Parathyroid adenoma (tissue), 2 donors: ENCODE measurements around the gene ZIC5.

Source experiments
- H2AFZ ChIP-seq: fragments of 300-600 bp; sonication (generic); one replicate; pipeline ENCODE4 v1.7.0; 2017; ENCODE audit warnings: antibody characterized with exemption, mild to moderate bottlenecking
- H3K27ac ChIP-seq: fragments of 300-600 bp; sonication (generic); one replicate; pipeline ENCODE4 v1.7.0; 2017
- H3K27me3 ChIP-seq: fragments of 300-600 bp; sonication (generic); one replicate; pipeline ENCODE4 v1.7.0; 2017; ENCODE audit warnings: low read length; ENCODE audit not compliant: control insufficient read depth, insufficient read depth
- H3K36me3 ChIP-seq: fragments of 300-600 bp; sonication (generic); one replicate; pipeline ENCODE4 v1.7.0; 2017; ENCODE audit warnings: low read length; ENCODE audit not compliant: control insufficient read depth, insufficient read depth
- H3K4me1 ChIP-seq: fragments of 300-600 bp; sonication (generic); one replicate; pipeline ENCODE4 v1.7.0; 2017; ENCODE audit warnings: control low read depth
- H3K4me2 ChIP-seq: fragments of 300-600 bp; sonication (generic); one replicate; pipeline ENCODE4 v1.7.0; 2017; ENCODE audit warnings: low read length
- H3K4me3 ChIP-seq: fragments of 300-600 bp; sonication (generic); one replicate; pipeline ENCODE4 v1.7.0; 2017; ENCODE audit warnings: low read depth, low read length
- H3K79me2 ChIP-seq: fragments of 300-600 bp; sonication (generic); one replicate; pipeline ENCODE4 v1.7.0; 2017; ENCODE audit warnings: control low read depth
- H3K9ac ChIP-seq: fragments of 300-600 bp; sonication (generic); one replicate; pipeline ENCODE4 v1.7.0; 2017; ENCODE audit warnings: mild to moderate bottlenecking
- H3K9me3 ChIP-seq: fragments of 300-600 bp; sonication (generic); one replicate; pipeline ENCODE4 v1.7.0; 2017; ENCODE audit warnings: low read length; ENCODE audit not compliant: control insufficient read depth
- CTCF ChIP-seq: fragments of 300-600 bp; sonication (generic); IDR thresholded peaks from one replicate; pipeline ENCODE4 v1.7.0; 2017; ENCODE audit warnings: antibody characterized with exemption, mild to moderate bottlenecking
- donor health status: primary hyperparathyroidism.

ZIC5 gene

GRCh38 chr13:99978799-99979452, 7.4 kb upstream of the ZIC5 start:
- H3K4me1 ChIP-seq = no peaks in the 10 kb centered on the region

GRCh38 chr13:99977912-99978798, 6.6 kb upstream of the ZIC5 start:
- no peaks in the 10 kb centered on the region for H3K9me3 ChIP-seq
- H3K27me3 ChIP-seq = peaks cover 39% of the 10 kb centered on the region
- no peak for TF ChIP-seq CTCF
- no peaks in the 10 kb centered on the region for H3K79me2 ChIP-seq
- no peaks in the 10 kb centered on the region for H3K4me1 ChIP-seq
- H3K9ac ChIP-seq = no peak overlapping the region
- no peak overlapping the region for H3K27ac ChIP-seq
- no peak overlapping the region for H2AFZ ChIP-seq
- no peak overlapping the region for H3K4me3 ChIP-seq
- no peaks in the 10 kb centered on the region for H3K36me3 ChIP-seq
- H3K4me2 ChIP-seq = no peak overlapping the region

More at GRCh38 chr13:99978799-99979452, 7.4 kb upstream of the ZIC5 start:
- Histone ChIP-seq H3K4me2 (no peak overlapping the region), H3K27me3 (peaks cover 45% of the 10 kb centered on the region), H3K9ac (no peak overlapping the region), H3K9me3 (no peaks in the 10 kb centered on the region), H3K27ac (no peak overlapping the region), H3K79me2 (no peaks in the 10 kb centered on the region), H3K36me3 (no peaks in the 10 kb centered on the region), H2AFZ (no peak overlapping the region), H3K4me3 (no peak overlapping the region)
- no peak for TF ChIP-seq CTCF

GRCh38 chr13:99977334-99977911, 5.9 kb upstream of the ZIC5 start:
- Histone ChIP-seq H3K36me3 (no peaks in the 10 kb centered on the region), H2AFZ (no peak overlapping the region), H3K27me3 (peaks cover 41% of the 10 kb centered on the region), H3K79me2 (no peaks in the 10 kb centered on the region), H3K27ac (no peak overlapping the region), H3K9ac (no peak overlapping the region), H3K4me2 (no peak overlapping the region), H3K4me1 (no peaks in the 10 kb centered on the region), H3K9me3 (no peaks in the 10 kb centered on the region), H3K4me3 (no peak overlapping the region)
- TF ChIP-seq CTCF = no peak

GRCh38 chr13:99976575-99976974, 5.0 kb upstream of the ZIC5 start:
- Histone ChIP-seq H2AFZ (no peak overlapping the region), H3K36me3 (no peaks in the 10 kb centered on the region), H3K4me1 (no peaks in the 10 kb centered on the region), H3K9me3 (no peaks in the 10 kb centered on the region), H3K4me3 (no peak overlapping the region), H3K9ac (no peak overlapping the region), H3K27me3 (peaks cover 49% of the 10 kb centered on the region), H3K4me2 (no peak overlapping the region), H3K27ac (no peak overlapping the region), H3K79me2 (no peaks in the 10 kb centered on the region)
- TF ChIP-seq CTCF = no peak
